Activated gamma-delta T cell treated with anti-CD3 and anti-CD28 coated beads, Interleukin-2, amount 50 U/mL, for 16 hours (primary cell): ENCODE results near the gene SPATA2.
"Not testable (repeated sequence)": the region's sequence is repeated elsewhere in the genome, so short reads cannot be mapped to it uniquely, and the experiment has no call there.

Experiments used
- DNase-seq: peaks from one replicate; pipeline ENCODE4 v3.0.0-alpha.2; 2020; ENCODE audit warnings: low read depth

The SPATA2 gene

GRCh38 chr20:49915380-49916145 is at the start of gene SPATA2:
Gene SPATA2 (minus strand): TSS chr20:49915529. CDS start chr20:49908490, 7,039 bp downstream.
- DNase-seq: peak; percentile 89

GRCh38 chr20:49961413-49961812 is 46.1 kb upstream of the SPATA2 start:
- no peak for DNase-seq

- not testable (repeated sequence) for DNase-seq
Measured at GRCh38 chr20:49957089-49957938, 42.0 kb upstream of the SPATA2 start.

DNA sequence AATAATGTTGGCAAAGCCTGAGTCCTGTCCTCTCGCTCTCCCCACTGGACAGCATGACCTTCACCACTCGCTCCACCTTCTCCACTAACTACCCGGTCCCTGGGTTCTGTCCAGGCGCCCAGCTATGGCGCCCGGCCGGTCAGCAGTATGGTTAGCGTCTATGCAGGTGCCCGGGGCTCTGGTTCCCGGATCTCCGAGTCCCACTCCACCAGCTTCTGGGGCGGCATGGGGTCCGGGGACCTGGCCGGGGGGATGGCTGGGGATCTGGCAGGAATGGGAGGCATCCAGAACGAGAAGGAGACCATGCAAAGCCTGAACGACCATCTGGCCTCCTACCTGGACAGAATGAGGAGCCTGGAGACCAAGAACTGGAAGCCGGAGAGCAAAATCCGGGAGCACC is 41.4 kb upstream of the SPATA2 start:
- no peak for DNase-seq

- not testable (repeated sequence) for DNase-seq
Measured at GRCh38 chr20:49955830-49956396, 40.6 kb upstream of the SPATA2 start.

GRCh38 chr20:49955167-49955566 is 39.8 kb upstream of the SPATA2 start:
- DNase-seq: no peak

- no peak for DNase-seq
Measured at GRCh38 chr20:49951151-49951550, 35.8 kb upstream of the SPATA2 start.

- DNase-seq: no peak
Measured at GRCh38 chr20:49948809-49949507, 33.6 kb upstream of the SPATA2 start.

DNA sequence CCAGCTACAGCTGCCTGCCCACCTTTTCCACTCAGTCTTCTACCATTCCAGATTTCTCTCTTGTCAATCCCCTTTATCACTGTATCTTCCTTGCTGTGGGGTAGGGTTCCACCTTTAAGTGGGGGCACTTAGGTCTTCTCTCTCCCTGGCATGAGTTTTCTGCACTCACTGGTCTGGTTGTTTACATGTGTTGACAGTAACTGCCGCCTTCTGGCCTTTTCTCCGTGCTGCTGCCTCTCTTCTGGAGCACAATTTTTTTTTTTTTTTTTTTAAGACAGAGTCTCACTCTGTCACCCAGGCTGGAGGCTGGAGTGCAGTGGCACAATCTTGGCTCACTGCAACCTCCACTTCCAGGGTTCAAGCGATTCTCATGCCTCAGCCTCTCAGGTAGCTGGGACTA is 32.8 kb upstream of the SPATA2 start:
- DNase-seq: no peak

GRCh38 chr20:49945701-49946477 is 30.6 kb upstream of the SPATA2 start:
- no peak for DNase-seq

DNA sequence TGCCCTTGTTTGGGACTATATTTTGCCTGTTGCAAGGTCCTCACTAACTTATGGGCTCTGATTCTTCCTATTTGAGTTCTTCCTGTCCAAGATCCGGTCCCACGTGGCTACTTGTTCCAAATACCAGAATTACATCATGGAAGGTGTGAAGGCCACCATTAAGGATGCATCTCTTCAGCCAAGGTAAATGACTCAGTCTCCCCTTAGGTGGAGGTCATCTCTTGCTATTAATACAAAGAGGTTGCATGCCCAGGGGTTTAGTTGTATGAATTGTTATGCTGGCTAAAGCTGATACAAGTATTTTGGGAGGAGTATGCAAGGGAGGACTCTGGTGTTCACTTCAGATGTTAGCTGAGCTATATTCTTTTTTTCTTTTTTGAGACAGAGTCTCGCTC is 30.0 kb upstream of the SPATA2 start:
- DNase-seq: no peak

- DNase-seq: no peak
Measured at GRCh38 chr20:49942942-49943341, 27.6 kb upstream of the SPATA2 start.

DNA sequence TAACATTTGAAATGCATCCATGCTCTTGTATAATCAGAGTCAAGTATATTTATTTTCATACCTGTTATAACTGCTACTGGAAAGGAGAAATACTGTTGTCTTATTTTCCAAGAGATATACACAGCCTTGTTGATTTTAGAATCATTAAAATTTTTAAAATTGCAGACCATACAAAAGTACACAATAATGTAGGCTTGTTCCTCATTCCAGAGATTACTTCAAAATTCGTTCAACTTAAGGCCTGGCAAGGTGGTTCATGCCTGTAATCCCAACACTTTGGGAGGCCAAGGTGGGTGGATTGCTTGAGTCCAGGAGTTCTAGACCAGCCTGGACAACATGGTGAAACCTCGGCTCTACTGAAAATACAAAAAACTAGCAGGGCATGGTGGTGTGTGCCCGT is 27.0 kb upstream of the SPATA2 start:
- DNase-seq: no peak

DNA sequence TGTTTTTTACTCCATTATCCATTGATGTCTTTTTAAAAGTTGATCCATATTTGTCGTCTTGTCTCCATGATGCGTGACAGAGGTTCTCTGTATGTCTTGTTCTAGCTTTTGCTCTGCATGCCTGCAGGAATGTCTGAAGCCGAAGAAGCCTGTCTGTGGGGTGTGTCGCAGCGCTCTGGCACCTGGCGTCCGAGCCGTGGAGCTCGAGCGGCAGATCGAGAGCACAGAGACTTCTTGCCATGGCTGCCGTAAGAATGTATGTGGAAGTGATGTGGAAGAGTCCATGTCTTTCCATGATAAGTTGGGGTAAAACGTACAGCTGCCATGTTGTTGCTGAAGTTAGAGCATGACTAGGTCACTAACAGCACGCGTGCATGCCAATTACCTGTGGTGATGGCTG is 26.1 kb upstream of the SPATA2 start:
- DNase-seq: no peak

DNA sequence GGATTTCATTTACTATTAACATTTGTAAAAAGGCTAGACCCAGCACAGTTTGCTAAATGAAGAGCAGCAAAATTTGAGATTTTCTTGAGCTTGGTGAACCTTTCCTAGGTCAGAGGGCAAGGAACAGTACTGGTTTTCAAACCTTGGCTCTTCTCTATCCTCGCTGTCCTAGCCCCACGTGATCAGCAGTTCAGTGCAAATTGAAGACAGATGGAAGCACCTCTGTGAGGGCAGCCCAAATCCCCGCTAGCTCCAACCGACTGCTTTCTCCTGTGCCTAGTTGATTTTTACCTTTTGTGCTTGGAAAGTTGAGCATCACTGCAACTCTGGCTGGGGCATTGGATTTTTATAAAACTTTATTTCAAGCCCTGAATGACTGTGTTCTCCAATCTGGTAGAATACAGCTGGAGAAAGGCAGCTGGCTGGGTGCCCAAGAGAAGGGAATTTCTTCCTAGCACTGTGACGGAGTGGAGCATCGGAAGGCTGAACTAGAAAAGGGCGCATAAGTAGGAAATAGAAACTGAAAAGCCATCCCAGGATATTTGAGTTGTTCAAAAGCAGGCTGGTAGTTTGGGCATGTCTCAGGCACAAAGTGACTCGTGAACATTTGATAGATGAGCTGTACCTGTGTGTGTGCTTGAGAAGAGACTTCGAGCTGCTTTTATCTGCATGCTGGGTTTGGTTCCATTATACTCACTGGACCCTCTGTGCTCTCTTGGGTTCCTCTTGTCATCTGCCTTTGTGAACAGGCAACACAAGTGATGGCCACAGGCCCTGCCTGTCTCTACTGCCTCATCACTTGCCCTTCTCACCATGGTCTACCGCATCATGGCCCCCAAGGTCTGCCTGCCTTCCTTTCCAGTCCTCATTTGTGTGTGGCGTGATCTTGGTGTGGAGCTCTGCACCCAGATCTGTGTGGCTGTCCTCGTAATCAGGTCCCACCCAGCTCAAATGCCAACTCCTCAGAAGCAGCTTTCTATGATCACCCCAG is 23.1 kb upstream of the SPATA2 start:
- DNase-seq: no peak

GRCh38 chr20:49937027-49937929 is 21.9 kb upstream of the SPATA2 start:
- no peak for DNase-seq

GRCh38 chr20:49936153-49937026 is 21.1 kb upstream of the SPATA2 start, which contains the start of gene RNF114:
Gene RNF114 (plus strand): TSS chr20:49936397. CDS start chr20:49936413, 16 bp downstream.
- DNase-seq: peak; percentile 87

DNA sequence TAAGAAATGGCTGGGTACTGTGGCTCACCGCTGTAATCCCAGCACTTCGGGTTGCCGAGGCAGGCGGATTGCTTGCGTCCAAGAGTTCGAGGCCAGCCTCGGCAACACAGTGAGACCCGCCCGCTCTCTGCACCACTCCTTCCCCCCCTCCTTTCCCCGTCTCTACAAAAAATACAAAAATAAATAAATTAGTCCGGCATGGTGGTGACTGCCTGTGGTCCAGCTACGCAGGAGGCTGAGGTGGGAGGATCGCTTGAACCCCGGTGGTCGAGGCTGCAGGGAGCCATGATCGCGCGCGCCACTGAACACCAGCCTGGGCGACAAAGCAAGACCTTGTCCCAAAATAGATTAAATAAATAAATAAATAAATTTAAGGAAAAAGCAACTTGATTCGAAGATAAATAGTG is 20.4 kb upstream of the SPATA2 start:
- DNase-seq: no peak
